HepG2 (cell line): Measurements from ENCODE around the gene LTA. TPM values are rescaled to one million over a fixed set of nuclear protein-coding genes. Genes with fewer than 3 reads are reported as not detected.

Experiments used
- CTCF ChIP-seq: sonication (generic); formaldehyde crosslinking; IDR thresholded peaks from 2 replicates; pipeline ENCODE4 v1.5.0; 2020; ENCODE audit warnings: mild to moderate bottlenecking, missing genetic modification reagents, moderate library complexity
- ELF1 ChIP-seq: sonication (generic); formaldehyde crosslinking; IDR thresholded peaks from 2 replicates; pipeline ENCODE4 v1.4.0; 2020; ENCODE audit warnings: missing genetic modification reagents
- FOXK2 ChIP-seq: fragments of 450-650 bp; IDR thresholded peaks from 2 replicates; pipeline ENCODE4 v1.6.1; 2016
- GLMP ChIP-seq: sonication (generic); formaldehyde crosslinking; IDR thresholded peaks from 2 replicates; pipeline ENCODE4 v1.9.0; 2021; ENCODE audit warnings: missing genetic modification reagents, mild to moderate bottlenecking, borderline replicate concordance
- KMT2A ChIP-seq: sonication (generic); formaldehyde crosslinking; IDR thresholded peaks from 2 replicates; pipeline ENCODE4 v1.4.0; 2020; ENCODE audit warnings: missing genetic modification reagents
- MED8 ChIP-seq: sonication (generic); formaldehyde crosslinking; IDR thresholded peaks from 2 replicates; pipeline ENCODE4 v1.8.1; 2023; ENCODE audit warnings: mild to moderate bottlenecking, missing genetic modification reagents; ENCODE audit not compliant: insufficient replicate concordance
- NFE2L2 ChIP-seq: fragments of 150-350 bp; IDR thresholded peaks from 2 replicates; pipeline ENCODE4 v1.6.1; 2014; ENCODE audit warnings: low read length
- NFKBIZ ChIP-seq: IDR thresholded peaks from 2 replicates; pipeline ENCODE4 v1.6.1; 2018; ENCODE audit warnings: missing genetic modification reagents, missing compliant biosample characterization
- NR2F1 ChIP-seq, 2 experiments: fragments of 450-650 bp in 1 of 2; formaldehyde crosslinking in 1 of 2; IDR thresholded peaks; 2 replicates each; pipeline versions ENCODE4 v1.5.0 to v1.6.1; 2016 to 2020; ENCODE audit warnings: mild to moderate bottlenecking in 1 of 2, missing compliant biosample characterization in 1 of 2, missing genetic modification reagents in 1 of 2, moderate library complexity in 1 of 2
- SSRP1 ChIP-seq: IDR thresholded peaks from 2 replicates; pipeline ENCODE4 v1.6.1; 2016; ENCODE audit warnings: control low read depth
- THAP9 ChIP-seq: sonication (generic); formaldehyde crosslinking; IDR thresholded peaks from 2 replicates; pipeline ENCODE4; 2020; ENCODE audit warnings: missing genetic modification reagents, mild to moderate bottlenecking, borderline replicate concordance
- XBP1 ChIP-seq: sonication (generic); formaldehyde crosslinking; IDR thresholded peaks from 2 replicates; pipeline ENCODE4 v1.5.0; 2020; ENCODE audit warnings: missing genetic modification reagents
- ZBTB4 ChIP-seq: sonication (generic); formaldehyde crosslinking; IDR thresholded peaks from 2 replicates; pipeline ENCODE4 v1.4.0; 2020; ENCODE audit warnings: missing genetic modification reagents, mild to moderate bottlenecking, borderline replicate concordance
- ZBTB42 ChIP-seq: sonication (generic); formaldehyde crosslinking; IDR thresholded peaks from 2 replicates; pipeline ENCODE4 v1.5.0; 2020; ENCODE audit warnings: mild to moderate bottlenecking, missing genetic modification reagents
- ZEB1 ChIP-seq: IDR thresholded peaks from 2 replicates; pipeline ENCODE4 v1.6.1; 2012; ENCODE audit warnings: mild to moderate bottlenecking, low read depth, inconsistent platforms; ENCODE audit not compliant: insufficient replicate concordance
- ZNF615 ChIP-seq: sonication (generic); formaldehyde crosslinking; IDR thresholded peaks from 2 replicates; pipeline ENCODE4 v1.5.0; 2020; ENCODE audit warnings: mild to moderate bottlenecking, missing genetic modification reagents, borderline replicate concordance
- polyA plus RNA-seq, 8 experiments: library from polyadenylated mRNA; depleted of rRNA in 3 of 8; stranded (reverse) in 7 of 8; unstranded in 1 of 8; fragments of >200 nt; fragmentation: Illumina TruSeq in 4 of 8; extraction: Trizol in 4 of 8; gene quantifications; 2 replicates each; pipeline versions ENCODE4 v1.2.1 to v1.2.3, GENCODE V29; 2011 to 2016; ENCODE audit warnings: low read depth in 4 of 8, missing spikeins in 1 of 8, mixed read lengths in 1 of 8; ENCODE audit not compliant: insufficient read depth in 1 of 8
- total RNA-seq, 5 experiments: library from RNA; depleted of rRNA; stranded (reverse); fragments of >200 nt; fragmentation: Illumina TruSeq; extraction: Trizol; gene quantifications; 2 replicates each; pipeline ENCODE4 v1.2.3, GENCODE V29; 2016; ENCODE audit warnings: low read depth in 1 of 5
- TF ChIP-seq, protein P1 (sequence below): sonication (generic); formaldehyde crosslinking; conservative IDR thresholded peaks from 2 replicates; pipeline ENCODE4 v1.8.1; 2023; ENCODE audit warnings: missing genetic modification reagents
- TF ChIP-seq, protein P2 (sequence below), 2 experiments: fragments of 450-650 bp in 1 of 2; sonication (generic) in 1 of 2; formaldehyde crosslinking; IDR thresholded peaks; 2 replicates each; pipeline versions ENCODE4 v1.5.0 to v1.8.0; 2020 to 2022; ENCODE audit warnings: mild to moderate bottlenecking in 1 of 2, missing genetic modification reagents in 1 of 2

The LTA gene
- total and polyA plus RNA-seq, 2 of the 13 experiments (the other 11 are each of a cell fraction or from before 2014, with no cell fraction given) = 0.09 TPM; not detected in 1

- TF ChIP-seq ZBTB4 (CRISPR knock-in tag) (peak; percentile 46; the same call in 1 of the 2 replicates), ZNF615 (CRISPR knock-in tag) (no peak), GLMP (no peak), ZBTB42 (CRISPR knock-in tag) (no peak), ELF1 (no peak), ZEB1 (no peak), FOXK2 (no peak), MED8 (CRISPR knock-in tag) (no peak), NFKBIZ (CRISPR knock-in tag) (no peak), THAP9 (CRISPR knock-in tag) (no peak), NR2F1 (CRISPR knock-in tag; IDR thresholded peaks at IDR 0.05) (no peak), KMT2A (CRISPR knock-in tag) (no peak), SSRP1 (no peak; the same call in 1 of the 2 replicates), XBP1 (CRISPR knock-in tag) (no peak), CTCF (CRISPR knock-in tag) (peak; percentile 99), NFE2L2 (no peak)
- TF ChIP-seq, protein P1, sequence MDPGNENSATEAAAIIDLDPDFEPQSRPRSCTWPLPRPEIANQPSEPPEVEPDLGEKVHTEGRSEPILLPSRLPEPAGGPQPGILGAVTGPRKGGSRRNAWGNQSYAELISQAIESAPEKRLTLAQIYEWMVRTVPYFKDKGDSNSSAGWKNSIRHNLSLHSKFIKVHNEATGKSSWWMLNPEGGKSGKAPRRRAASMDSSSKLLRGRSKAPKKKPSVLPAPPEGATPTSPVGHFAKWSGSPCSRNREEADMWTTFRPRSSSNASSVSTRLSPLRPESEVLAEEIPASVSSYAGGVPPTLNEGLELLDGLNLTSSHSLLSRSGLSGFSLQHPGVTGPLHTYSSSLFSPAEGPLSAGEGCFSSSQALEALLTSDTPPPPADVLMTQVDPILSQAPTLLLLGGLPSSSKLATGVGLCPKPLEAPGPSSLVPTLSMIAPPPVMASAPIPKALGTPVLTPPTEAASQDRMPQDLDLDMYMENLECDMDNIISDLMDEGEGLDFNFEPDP (CRISPR knock-in tag) = no peak
- TF ChIP-seq, protein P2, sequence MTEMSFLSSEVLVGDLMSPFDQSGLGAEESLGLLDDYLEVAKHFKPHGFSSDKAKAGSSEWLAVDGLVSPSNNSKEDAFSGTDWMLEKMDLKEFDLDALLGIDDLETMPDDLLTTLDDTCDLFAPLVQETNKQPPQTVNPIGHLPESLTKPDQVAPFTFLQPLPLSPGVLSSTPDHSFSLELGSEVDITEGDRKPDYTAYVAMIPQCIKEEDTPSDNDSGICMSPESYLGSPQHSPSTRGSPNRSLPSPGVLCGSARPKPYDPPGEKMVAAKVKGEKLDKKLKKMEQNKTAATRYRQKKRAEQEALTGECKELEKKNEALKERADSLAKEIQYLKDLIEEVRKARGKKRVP (CRISPR knock-in tag; IDR thresholded peaks at IDR 0.05) = peak in 1 of 2 experiments; percentile 66; a peak in 2 of 4 replicates
These were observed 25.6 kb upstream of the LTA start, which contains the start of gene ATP6V1G2 (continued) for GRCh38 chr6:31546339-31546957.
